NCI-H510A treated with DMSO at 0.1 percent for 48 hours (cell line): ENCODE data around the gene KCTD21.
A peak's percentile ranks its signal among the peaks of the same experiment; 100 is the strongest.
"Not testable (repeated sequence)": the region's sequence is repeated elsewhere in the genome, so short reads cannot be mapped to it uniquely, and the experiment has no call there.

Experiments used
- DNase-seq: peaks from one replicate; lab custom pipeline; 2025; lab: John Stamatoyannopoulos, UW

KCTD21 gene

GRCh38 chr11:78175862-78176261 is 12.6 kb downstream of the KCTD21 start:
- DNase-seq = not testable (repeated sequence)

- no peak for DNase-seq
Observed at GRCh38 chr11:78171951-78172350, 16.5 kb downstream of the KCTD21 start.

- DNase-seq = no peak
Observed at GRCh38 chr11:78170874-78171549, 17.4 kb downstream of the KCTD21 start.

GRCh38 chr11:78170413-78170812 is 18.0 kb downstream of the KCTD21 start:
- no peak for DNase-seq

- no peak for DNase-seq
Observed at GRCh38 chr11:78168539-78169477, 19.6 kb downstream of the KCTD21 start.

- DNase-seq = no peak
Observed at GRCh38 chr11:78166855-78167469, 21.5 kb downstream of the KCTD21 start.

GRCh38 chr11:78164471-78164870 is 24.0 kb downstream of the KCTD21 start:
- no peak for DNase-seq

GRCh38 chr11:78163828-78164227 is 24.6 kb downstream of the KCTD21 start:
- no peak for DNase-seq

GRCh38 chr11:78161962-78162371 is 26.5 kb downstream of the KCTD21 start:
- no peak for DNase-seq

GRCh38 chr11:78161346-78161745 is 27.1 kb downstream of the KCTD21 start:
- DNase-seq = no peak

- DNase-seq = no peak
Observed at GRCh38 chr11:78160557-78160956, 27.9 kb downstream of the KCTD21 start.

- DNase-seq = no peak
Observed at GRCh38 chr11:78158987-78159652, 29.3 kb downstream of the KCTD21 start.

GRCh38 chr11:78156127-78156844 is 32.1 kb downstream of the KCTD21 start:
- DNase-seq = no peak

- DNase-seq = no peak
Observed at GRCh38 chr11:78151804-78152203, 36.6 kb downstream of the KCTD21 start.

GRCh38 chr11:78150754-78151153 is 37.7 kb downstream of the KCTD21 start:
- DNase-seq = no peak

GRCh38 chr11:78150346-78150745 is 38.1 kb downstream of the KCTD21 start:
- no peak for DNase-seq

- no peak for DNase-seq
Observed at GRCh38 chr11:78149646-78150045, 38.8 kb downstream of the KCTD21 start.

- peak; percentile 65 for DNase-seq
Observed at GRCh38 chr11:78147807-78148206, 40.6 kb downstream of the KCTD21 start.

GRCh38 chr11:78145511-78146025 is 42.9 kb downstream of the KCTD21 start:
- DNase-seq = no peak

GRCh38 chr11:78140392-78141077 is 47.9 kb downstream of the KCTD21 start:
- DNase-seq = no peak
